H1 (cell line): ENCODE data around the gene SLC8A1. TPM values are rescaled to one million over a fixed set of nuclear protein-coding genes. Genes with fewer than 3 reads are reported as not detected.

Experiments used
- CTCF ChIA-PET: fragments of 300-600 bp; sonication (Branson Sonifier 250); formaldehyde crosslinking; loops from one replicate; lab custom pipeline; 2021; ENCODE audit not compliant: partially characterized antibody; lab: Charles Lee
- POLR2A ChIA-PET: fragments of 300-600 bp; sonication (Branson Sonifier 250); formaldehyde crosslinking; loops from one replicate; lab custom pipeline; 2021; ENCODE audit warnings: inconsistent platforms; ENCODE audit not compliant: partially characterized antibody; lab: Charles Lee
- DNase-seq, 2 experiments: peaks; one replicate each; pipeline versions ENCODE4 v3.0.0 to v3.0.0-alpha.2; 2010 to 2022; ENCODE audit warnings: low spot score in 2 of 2, low read depth in 1 of 2, mixed read lengths in 1 of 2
- FAIRE-seq: peaks from 2 replicates; lab custom pipeline; 2011; peaks lifted over from hg19 to GRCh38; lab: Jason Lieb, UNC
- H2AFZ ChIP-seq: 2 replicates; pipeline ENCODE4 v1.8.1; 2012; ENCODE audit warnings: low read length, inconsistent platforms
- H2AK5ac ChIP-seq: 2 replicates; pipeline ENCODE4 v1.6.1; 2013; ENCODE audit warnings: low read depth, low read length
- H2BK120ac ChIP-seq: replicated peaks from 2 replicates; pipeline ENCODE3; 2013; ENCODE audit warnings: low read depth, low read length, inconsistent platforms
- H2BK12ac ChIP-seq: 2 replicates; pipeline ENCODE4 v1.6.1; 2013; ENCODE audit warnings: low read depth, low read length
- H2BK15ac ChIP-seq: 2 replicates; pipeline ENCODE4 v1.6.1; 2013; ENCODE audit warnings: low read length
- H2BK20ac ChIP-seq: 2 replicates; pipeline ENCODE4 v1.6.1; 2013; ENCODE audit warnings: low read length
- H2BK5ac ChIP-seq: 2 replicates; pipeline ENCODE4 v1.6.1; 2013; ENCODE audit warnings: low read depth, low read length
- H3K14ac ChIP-seq: 2 replicates; pipeline ENCODE4 v1.6.1; 2013; ENCODE audit warnings: inconsistent platforms; ENCODE audit not compliant: insufficient read length
- H3K18ac ChIP-seq: 2 replicates; pipeline ENCODE4 v1.6.1; 2013; ENCODE audit warnings: low read length; ENCODE audit errors: extremely low read depth
- H3K23ac ChIP-seq: 2 replicates; pipeline ENCODE4 v1.6.1; 2013; ENCODE audit warnings: inconsistent platforms; ENCODE audit not compliant: insufficient read length
- H3K23me2 ChIP-seq: 2 replicates; pipeline ENCODE4 v1.6.1; 2013; ENCODE audit warnings: low read depth, low read length
- H3K27ac ChIP-seq: 2 replicates; pipeline ENCODE4 v1.6.1; 2011; ENCODE audit warnings: low read depth, low read length, inconsistent platforms
- H3K27me3 ChIP-seq, 4 experiments: replicated peaks in 1 of 4; 1 replicate in 1 of 4; 2 replicates in 3 of 4; pipeline versions ENCODE4 v1.6.1 to v1.8.1; 2011 to 2013; ENCODE audit warnings: low read length in 3 of 4, mild to moderate bottlenecking in 3 of 4, inconsistent platforms in 2 of 4, mixed read lengths in 2 of 4, moderate library complexity in 1 of 4; ENCODE audit not compliant: control insufficient read depth in 3 of 4, insufficient read depth in 3 of 4; ENCODE audit errors: extremely low read depth in 1 of 4
- H3K36me3 ChIP-seq, 4 experiments: 2 replicates each; pipeline versions ENCODE4 v1.6.1 to v1.8.1; 2011 to 2013; ENCODE audit warnings: mild to moderate bottlenecking in 4 of 4, low read length in 3 of 4, moderate library complexity in 2 of 4, control low read depth in 1 of 4, inconsistent platforms in 1 of 4; ENCODE audit not compliant: insufficient read depth in 4 of 4, control insufficient read depth in 2 of 4
- H3K4ac ChIP-seq: replicated peaks from 2 replicates; pipeline ENCODE3; 2013; ENCODE audit warnings: low read length, low read depth, mixed read lengths, inconsistent platforms; ENCODE audit not compliant: insufficient read length
- H3K4me1 ChIP-seq, 4 experiments: replicated peaks in 1 of 4; 1 replicate in 1 of 4; 2 replicates in 3 of 4; pipeline versions ENCODE4 v1.6.1 to v1.8.1; 2011 to 2013; ENCODE audit warnings: low read length in 3 of 4, inconsistent platforms in 2 of 4, mixed read lengths in 1 of 4; ENCODE audit not compliant: insufficient read depth in 4 of 4, control insufficient read depth in 3 of 4
- H3K4me2 ChIP-seq, 2 experiments: 2 replicates each; pipeline versions ENCODE4 v1.6.1 to v1.8.1; 2011 to 2013; ENCODE audit warnings: low read depth in 2 of 2, low read length in 2 of 2, control low read depth in 1 of 2, inconsistent platforms in 1 of 2, mild to moderate bottlenecking in 1 of 2; ENCODE audit not compliant: insufficient read depth in 1 of 2
- H3K4me3 ChIP-seq, 4 experiments: fragments of 200-600, 300-600 bp in 1 of 4; sonication (generic), shearing (Covaris generic), sonication (Bioruptor Twin) in 1 of 4; 2 replicates each; pipeline versions ENCODE4 v1.5.1 to v1.8.1; 2011 to 2016; ENCODE audit warnings: low read length in 4 of 4, low read depth in 3 of 4, control low read depth in 2 of 4, inconsistent platforms in 2 of 4, mild to moderate bottlenecking in 2 of 4, mixed read lengths in 1 of 4, moderate library complexity in 1 of 4; ENCODE audit not compliant: insufficient read depth in 2 of 4; ENCODE audit errors: extremely low read depth in 1 of 4
- H3K56ac ChIP-seq: replicated peaks from 2 replicates; pipeline ENCODE3; 2013; ENCODE audit warnings: low read depth, mild to moderate bottlenecking, mixed read lengths, low read length, inconsistent platforms; ENCODE audit not compliant: insufficient read length
- H3K79me1 ChIP-seq: 2 replicates; pipeline ENCODE4 v1.6.1; 2013; ENCODE audit warnings: low read depth, low read length, control low read depth
- H3K79me2 ChIP-seq, 2 experiments: 2 replicates each; pipeline versions ENCODE4 v1.6.1 to v1.8.1; 2012 to 2013; ENCODE audit warnings: low read length in 2 of 2, mild to moderate bottlenecking in 2 of 2, inconsistent platforms in 1 of 2; ENCODE audit not compliant: insufficient read depth in 2 of 2, control insufficient read depth in 1 of 2
- H3K9ac ChIP-seq, 4 experiments: replicated peaks in 1 of 4; 1 replicate in 1 of 4; 2 replicates in 3 of 4; pipeline versions ENCODE4 v1.6.1 to v1.8.1; 2011 to 2013; ENCODE audit warnings: low read depth in 3 of 4, low read length in 3 of 4, control low read depth in 2 of 4, mild to moderate bottlenecking in 2 of 4, moderate library complexity in 2 of 4, inconsistent platforms in 1 of 4; ENCODE audit errors: extremely low read depth in 1 of 4
- H3K9me3 ChIP-seq, 2 experiments: 2 replicates each; pipeline versions ENCODE4 v1.6.1 to v1.8.1; 2012 to 2013; ENCODE audit warnings: mild to moderate bottlenecking in 2 of 2, moderate library complexity in 2 of 2, control low read depth in 1 of 2, inconsistent platforms in 1 of 2, low read depth in 1 of 2, low read length in 1 of 2, mixed read lengths in 1 of 2; ENCODE audit not compliant: insufficient read depth in 2 of 2
- H4K20me1 ChIP-seq, 2 experiments: replicated peaks in 1 of 2; 2 replicates each; pipeline versions ENCODE3 to v1.8.1; 2011 to 2013; ENCODE audit warnings: inconsistent platforms in 2 of 2, low read length in 2 of 2, mild to moderate bottlenecking in 1 of 2; ENCODE audit not compliant: insufficient read depth in 2 of 2, control insufficient read depth in 1 of 2
- H4K5ac ChIP-seq: 2 replicates; pipeline ENCODE4 v1.6.1; 2013; ENCODE audit warnings: low read length, low read depth, mixed read lengths, inconsistent platforms; ENCODE audit not compliant: insufficient read length
- H4K8ac ChIP-seq: 2 replicates; pipeline ENCODE4 v1.8.0; 2013; ENCODE audit warnings: mild to moderate bottlenecking, moderate library complexity, low read length, inconsistent platforms; ENCODE audit not compliant: insufficient read depth; ENCODE audit errors: extremely low read depth
- H4K91ac ChIP-seq: replicated peaks from 2 replicates; pipeline ENCODE3; 2013; ENCODE audit warnings: low read length, mixed read lengths, inconsistent platforms; ENCODE audit not compliant: insufficient read length
- ASH2L ChIP-seq: fragments of 200-600, 300-600 bp; sonication (generic); IDR thresholded peaks from one replicate; pipeline ENCODE4 v1.7.1; 2017; ENCODE audit warnings: low read length
- BCL11A ChIP-seq, 2 experiments: IDR thresholded peaks; one replicate each; pipeline ENCODE4 v1.6.1; 2011; ENCODE audit warnings: low read depth in 2 of 2, low read length in 2 of 2, mild to moderate bottlenecking in 2 of 2
- CBX5 ChIP-seq: fragments of 300-800, 300-1000 bp; sonication (generic); IDR thresholded peaks from 2 replicates; pipeline ENCODE4 v1.7.1; 2016; ENCODE audit warnings: antibody characterized with exemption, low read length, low read depth
- CBX8 ChIP-seq: fragments of 300-800, 300-1000 bp; sonication (generic); IDR thresholded peaks from 2 replicates; pipeline ENCODE4 v1.7.1; 2016; ENCODE audit warnings: low read depth, low read length, borderline replicate concordance
- CTBP2 ChIP-seq: IDR thresholded peaks from 2 replicates; pipeline ENCODE4 v1.7.0; 2011; ENCODE audit warnings: borderline replicate concordance, mild to moderate bottlenecking, moderate library complexity, mixed read lengths, low read length; ENCODE audit not compliant: insufficient read depth, insufficient read length
- FOSL1 ChIP-seq: IDR thresholded peaks from 2 replicates; pipeline ENCODE4 v1.6.1; 2011; ENCODE audit warnings: mild to moderate bottlenecking, low read depth, low read length, moderate library complexity; ENCODE audit not compliant: insufficient read depth
- GABPA ChIP-seq: IDR thresholded peaks from 2 replicates; pipeline ENCODE4 v1.6.1; 2011; ENCODE audit warnings: mild to moderate bottlenecking, low read length, moderate library complexity, borderline replicate concordance; ENCODE audit not compliant: insufficient read depth
- GTF2F1 ChIP-seq: IDR thresholded peaks from 2 replicates; pipeline ENCODE4 v1.6.1; 2012; ENCODE audit warnings: low read depth, low read length, improper control_type of control experiment, borderline replicate concordance
- KDM5A ChIP-seq: fragments of 200-600 bp; IDR thresholded peaks from 2 replicates; pipeline ENCODE4 v1.7.1; 2012; ENCODE audit warnings: mild to moderate bottlenecking, low read length, inconsistent platforms, mixed read lengths
- NRF1 ChIP-seq: IDR thresholded peaks from 2 replicates; pipeline ENCODE4 v1.6.1; 2011; ENCODE audit warnings: mild to moderate bottlenecking, low read depth, low read length, improper control_type of control experiment
- RBBP5 ChIP-seq: IDR thresholded peaks from 2 replicates; pipeline ENCODE4 v1.7.1; 2012; ENCODE audit warnings: low read depth, mild to moderate bottlenecking, inconsistent platforms, low read length, moderate library complexity, borderline replicate concordance
- SP2 ChIP-seq: IDR thresholded peaks from 2 replicates; pipeline ENCODE4 v1.6.1; 2012; ENCODE audit warnings: mild to moderate bottlenecking, low read length, inconsistent platforms
- TBP ChIP-seq: IDR thresholded peaks from 2 replicates; pipeline ENCODE4 v1.6.1; 2011; ENCODE audit warnings: low read depth, low read length, improper control_type of control experiment
- ZNF274 ChIP-seq: IDR thresholded peaks from 2 replicates; pipeline ENCODE4 v1.7.0; 2012; ENCODE audit warnings: low read length, borderline replicate concordance; ENCODE audit errors: extremely low read depth
- WGBS, 2 experiments: shearing (Covaris generic) in 1 of 2; methylation state at CpG; one replicate each; pipeline versions ENCODE4 v1.1.6 to v1.1.7; 2013 to 2015; ENCODE audit warnings: low lambda C conversion rate in 2 of 2, mixed read lengths in 2 of 2, inconsistent platforms in 1 of 2, low coverage in 1 of 2, missing lambda C conversion rate in 1 of 2; ENCODE audit not compliant: insufficient replicate concordance in 2 of 2, insufficient coverage in 1 of 2, insufficient read length in 1 of 2; ENCODE audit errors: extremely low coverage in 1 of 2, missing lambda C conversion rate in 1 of 2; 5-methylcytosine and 5-hydroxymethylcytosine counted together
- polyA plus RNA-seq, 7 experiments: library from polyadenylated mRNA; depleted of rRNA in 3 of 7; stranded (reverse) in 5 of 7; unstranded in 2 of 7; fragments of >200 nt in 5 of 7; fragments of 200-250 nt in 2 of 7; gene quantifications; 1 replicate in 5 of 7; 2 replicates in 1 of 7; 4 replicates in 1 of 7; pipeline versions ENCODE4 v1.2.1 to v1.2.3, GENCODE V29; 2011 to 2013; ENCODE audit warnings: missing spikeins in 2 of 7, mixed read lengths in 2 of 7
- total RNA-seq: library from RNA; stranded (reverse); fragmentation: NEBNext Ultra II Directional; extraction: Animal tissue kit (Norgen Biotek cat#: 25700); gene quantifications from 2 replicates; pipeline ENCODE4 v1.2.1, GENCODE V29; 2021

The SLC8A1 gene
- total and polyA plus RNA-seq, 2 of the 8 experiments (the other 6 are each of a cell fraction or from before 2014, with no cell fraction given), result 0.68 to 3.6 TPM

DNA sequence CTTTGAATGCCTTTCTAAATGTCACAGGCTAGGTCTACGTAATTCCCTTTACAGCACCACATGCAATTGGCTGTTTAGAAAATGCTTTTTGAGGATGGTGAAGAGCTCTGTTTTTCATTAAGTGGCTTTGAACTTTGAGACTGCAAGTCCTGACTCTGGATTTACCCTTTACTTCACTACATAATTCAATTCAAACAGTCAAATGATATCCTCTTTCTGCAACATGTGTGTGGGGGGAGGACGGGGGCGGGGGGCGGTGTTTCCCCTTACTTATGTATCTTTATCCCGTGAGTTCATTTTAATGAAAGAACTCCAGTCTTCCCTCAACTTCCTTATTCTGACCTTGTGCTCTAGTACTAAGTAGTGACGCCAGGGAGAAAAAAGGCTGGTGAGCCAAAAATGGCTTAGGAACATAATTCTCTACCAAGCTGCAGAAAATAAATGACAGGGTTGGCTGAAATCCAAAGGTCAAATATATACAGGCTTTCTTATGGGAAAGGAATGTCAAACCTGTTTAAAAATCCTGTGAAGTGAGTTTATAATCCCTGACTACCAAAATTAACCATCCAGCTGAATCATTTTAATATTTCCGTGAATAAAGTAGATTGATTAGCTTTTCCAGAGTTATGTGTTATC is 119.6 kb downstream of the SLC8A1 start:
- no peak overlapping the region for H3K4me2 ChIP-seq
- POLR2A ChIA-PET, result interaction anchor here (0.7 kb wide), 1 partner anchor 17 kb away, joined by 3 read pairs; no protein-coding TSS in a partner anchor
- WGBS, 2 experiments, result 96% methylated on average over 6 of the region's 7 CpGs; no CpG with 5 or more reads in 1 of the 2 experiments
- TF ChIP-seq CTBP2, result no peak
- no peak for TF ChIP-seq TBP
- TF ChIP-seq SP2, result no peak
- no peak for TF ChIP-seq CBX8
- no peak for TF ChIP-seq NRF1
- no peak for TF ChIP-seq GABPA
- no peak for TF ChIP-seq GTF2F1
- no peak for TF ChIP-seq FOSL1
- no peak for TF ChIP-seq CBX5
- no peak for TF ChIP-seq RBBP5
- no peak for TF ChIP-seq ASH2L
- no peak for TF ChIP-seq BCL11A (IDR thresholded peaks at IDR 0.05; ENCODE audit: low read depth in 2 of 2, low read length in 2 of 2)
- TF ChIP-seq KDM5A, result no peak
- TF ChIP-seq ZNF274, result no peak

More for the DNA sequence above, 119.6 kb downstream of the SLC8A1 start:
- Histone ChIP-seq H2AK5ac (no peak overlapping the region), H2BK20ac (no peak overlapping the region), H3K56ac (no peak overlapping the region), H3K79me1 (no peaks in the 10 kb centered on the region), H4K5ac (no peak overlapping the region), H3K18ac (no peak overlapping the region), H2BK12ac (no peak overlapping the region), H3K9ac (no peak overlapping the region), H3K23me2 (no peaks in the 10 kb centered on the region; the same call in 1 of the 2 replicates), H4K91ac (no peak overlapping the region), H3K4ac (no peak overlapping the region), H3K9me3 (no peaks in the 10 kb centered on the region), H4K8ac (no peak overlapping the region), H3K4me1 (no peaks in the 10 kb centered on the region), H2BK5ac (no peak overlapping the region), H4K20me1 (no peaks in the 10 kb centered on the region), H3K36me3 (no peaks in the 10 kb centered on the region), H3K79me2 (no peaks in the 10 kb centered on the region), H3K4me3 (no peak overlapping the region), H2BK15ac (no peak overlapping the region), H3K27ac (no peak overlapping the region), H2AFZ (no peak overlapping the region), H3K27me3 (no peaks in the 10 kb centered on the region), H3K23ac (no peak overlapping the region), H2BK120ac (no peak overlapping the region), H3K14ac (no peak overlapping the region)
- DNase-seq, result no peak
- CTCF ChIA-PET, result interaction anchor here (0.7 to 1.1 kb wide), 2 partner anchors 12 to 22 kb away, joined by 3 read pairs; no protein-coding TSS in a partner anchor
- FAIRE-seq, result no peak
